ENCODE results near the gene CDK8.
A peak's percentile ranks its signal among the peaks of the same experiment; 100 is the strongest.

CDK8 gene

GRCh38 chr13:26219726-26220125 lies 34.2 kb upstream of the CDK8 start:
- Histone ChIP-seq H3K23ac (ENCODE audit: low read length) (no peak overlapping the region), H4K8ac (ENCODE audit: low read depth, low read length) (no peak overlapping the region), H3K4me1 (ENCODE audit: control insufficient read depth, low read depth, low read length) (no peaks in the 10 kb centered on the region), H3K79me1 (ENCODE audit: low read length) (peaks cover 2% of the 10 kb centered on the region), H3K9ac (ENCODE audit: low read length) (no peak overlapping the region), H3K18ac (ENCODE audit: low read length) (no peak overlapping the region), H3K56ac (ENCODE audit: low read length) (no peak overlapping the region), H3K4ac (ENCODE audit: low read depth, low read length) (no peak overlapping the region), H3K27me3 (ENCODE audit: insufficient read depth, low read length, poor library complexity) (no peaks in the 10 kb centered on the region), H2BK5ac (ENCODE audit: low read length) (no peak overlapping the region), H3K36me3 (ENCODE audit: control insufficient read depth, insufficient read depth, low read length) (peaks cover 3% of the 10 kb centered on the region), H2BK120ac (ENCODE audit: low read depth, low read length) (no peak overlapping the region), H4K5ac (ENCODE audit: low read length) (no peak overlapping the region), H3K79me2 (ENCODE audit: control insufficient read depth, insufficient read depth, low read length) (peaks cover 2% of the 10 kb centered on the region), H3K4me2 (ENCODE audit: low read length) (no peak overlapping the region), H3K27ac (ENCODE audit: low read depth, low read length) (no peak overlapping the region), H2AK5ac (ENCODE audit: low read length) (no peak overlapping the region), H2BK15ac (replicated peaks; ENCODE audit: low read depth) (no peak overlapping the region), H3K4me3 (ENCODE audit: low read length) (no peak overlapping the region)
- no CpG with 5 or more reads among the region's 1 CpG for WGBS (ENCODE audit: extremely low coverage, insufficient coverage, low lambda C conversion rate)
- DNase-seq: peak; percentile 63

- H3K4me3 ChIP-seq (ENCODE audit: low read length): no peak overlapping the region
- H4K5ac ChIP-seq (ENCODE audit: low read length): no peak overlapping the region
- no peak overlapping the region for H4K8ac ChIP-seq (ENCODE audit: low read depth, low read length)
- H3K9ac ChIP-seq (ENCODE audit: low read length): peak overlapping the region; percentile 3
- H3K79me1 ChIP-seq (ENCODE audit: low read length): peaks cover 2% of the 10 kb centered on the region
- no peak overlapping the region for H3K23ac ChIP-seq (ENCODE audit: low read length)
- no peak overlapping the region for H2BK5ac ChIP-seq (ENCODE audit: low read length)
- peaks cover 2% of the 10 kb centered on the region for H3K79me2 ChIP-seq (ENCODE audit: control insufficient read depth, insufficient read depth, low read length)
- H2AK5ac ChIP-seq (ENCODE audit: low read length): no peak overlapping the region
- no peak overlapping the region for H3K27ac ChIP-seq (ENCODE audit: low read depth, low read length)
- peaks cover 2% of the 10 kb centered on the region for H3K36me3 ChIP-seq (ENCODE audit: control insufficient read depth, insufficient read depth, low read length)
- H3K4me2 ChIP-seq (ENCODE audit: low read length): peak overlapping the region; percentile 2
- no CpG with 5 or more reads among the region's 2 CpGs for WGBS (ENCODE audit: extremely low coverage, insufficient coverage, low lambda C conversion rate)
- H2BK15ac ChIP-seq (replicated peaks; ENCODE audit: low read depth): no peak overlapping the region
- peak; percentile 57 for DNase-seq
- H2BK120ac ChIP-seq (ENCODE audit: low read depth, low read length): no peak overlapping the region
- no peak overlapping the region for H3K18ac ChIP-seq (ENCODE audit: low read length)
- H3K56ac ChIP-seq (ENCODE audit: low read length): no peak overlapping the region
- H3K4me1 ChIP-seq (ENCODE audit: control insufficient read depth, low read depth, low read length): no peaks in the 10 kb centered on the region
- no peaks in the 10 kb centered on the region for H3K27me3 ChIP-seq (ENCODE audit: insufficient read depth, low read length, poor library complexity)
- H3K4ac ChIP-seq (ENCODE audit: low read depth, low read length): no peak overlapping the region
Observed at GRCh38 chr13:26220575-26220974, 33.4 kb upstream of the CDK8 start.

DNA sequence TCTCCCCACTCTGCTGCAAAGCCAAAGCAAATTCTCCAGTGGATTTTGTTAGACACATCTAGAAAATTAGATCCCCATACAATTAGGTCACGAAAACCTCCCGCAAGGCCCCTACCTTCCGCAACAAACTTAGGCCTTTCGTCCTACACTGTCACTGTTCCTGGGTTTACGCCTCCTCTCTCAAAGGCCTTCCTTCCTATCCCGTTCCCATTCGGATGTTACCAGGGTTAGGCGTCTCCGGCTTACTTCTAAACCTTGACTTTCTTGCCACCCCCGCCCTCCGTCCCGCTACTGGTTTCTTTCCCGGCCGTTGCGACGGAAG lies 32.6 kb upstream of the CDK8 start:
- Histone ChIP-seq H4K8ac (ENCODE audit: low read depth, low read length) (no peak overlapping the region), H3K18ac (ENCODE audit: low read length) (peak overlapping the region; percentile 34), H3K4me2 (ENCODE audit: low read length) (peak overlapping the region; percentile 53), H3K4me3 (ENCODE audit: low read length) (peak overlapping the region; percentile 83), H3K79me2 (ENCODE audit: control insufficient read depth, insufficient read depth, low read length) (peaks cover 2% of the 10 kb centered on the region), H2BK5ac (ENCODE audit: low read length) (no peak overlapping the region), H3K79me1 (ENCODE audit: low read length) (peaks cover 2% of the 10 kb centered on the region), H3K27me3 (ENCODE audit: insufficient read depth, low read length, poor library complexity) (no peaks in the 10 kb centered on the region), H3K56ac (ENCODE audit: low read length) (peak overlapping the region; percentile 85), H3K4me1 (ENCODE audit: control insufficient read depth, low read depth, low read length) (no peaks in the 10 kb centered on the region), H2AK5ac (ENCODE audit: low read length) (no peak overlapping the region), H3K27ac (ENCODE audit: low read depth, low read length) (peak overlapping the region; percentile 53), H2BK15ac (replicated peaks; ENCODE audit: low read depth) (no peak overlapping the region), H4K5ac (ENCODE audit: low read length) (no peak overlapping the region), H2BK120ac (ENCODE audit: low read depth, low read length) (no peak overlapping the region), H3K9ac (ENCODE audit: low read length) (peak overlapping the region; percentile 87), H3K4ac (ENCODE audit: low read depth, low read length) (no peak overlapping the region), H3K36me3 (ENCODE audit: control insufficient read depth, insufficient read depth, low read length) (peaks cover 2% of the 10 kb centered on the region), H3K23ac (ENCODE audit: low read length) (no peak overlapping the region)
- WGBS (ENCODE audit: extremely low coverage, insufficient coverage, low lambda C conversion rate): no CpG with 5 or more reads among the region's 16 CpGs
- DNase-seq: no peak

- Histone ChIP-seq H2BK5ac (ENCODE audit: low read length) (peak within 1 kb of the TSS; percentile 93), H3K18ac (ENCODE audit: low read length) (peak within 1 kb of the TSS; percentile 77), H4K5ac (ENCODE audit: low read length) (peak within 1 kb of the TSS; percentile 84), H3K4me2 (ENCODE audit: low read length) (peak within 1 kb of the TSS; percentile 74), H3K4me3 (ENCODE audit: low read length) (peak within 1 kb of the TSS; percentile 90), H2BK15ac (replicated peaks; ENCODE audit: low read depth) (no peak within 1 kb of the TSS), H3K4ac (ENCODE audit: low read depth, low read length) (peak within 1 kb of the TSS; percentile 89), H3K79me1 (ENCODE audit: low read length) (peaks cover 2% of the 10 kb centered on the region), H2BK120ac (ENCODE audit: low read depth, low read length) (no peak within 1 kb of the TSS), H3K56ac (ENCODE audit: low read length) (peak within 1 kb of the TSS; percentile 99), H3K36me3 (ENCODE audit: control insufficient read depth, insufficient read depth, low read length) (peaks cover 2% of the 10 kb centered on the region), H3K27ac (ENCODE audit: low read depth, low read length) (peak within 1 kb of the TSS; percentile 99), H3K9ac (ENCODE audit: low read length) (peak within 1 kb of the TSS; percentile 99), H3K4me1 (ENCODE audit: control insufficient read depth, low read depth, low read length) (no peaks in the 10 kb centered on the region), H3K27me3 (ENCODE audit: insufficient read depth, low read length, poor library complexity) (no peaks in the 10 kb centered on the region), H3K79me2 (ENCODE audit: control insufficient read depth, insufficient read depth, low read length) (peaks cover 2% of the 10 kb centered on the region), H3K23ac (ENCODE audit: low read length) (peak within 1 kb of the TSS; percentile 90), H2AK5ac (ENCODE audit: low read length) (no peak within 1 kb of the TSS), H4K8ac (ENCODE audit: low read depth, low read length) (peak within 1 kb of the TSS; percentile 28)
- no CpG with 5 or more reads among the region's 67 CpGs for WGBS (ENCODE audit: extremely low coverage, insufficient coverage, low lambda C conversion rate)
- DNase-seq: peak; percentile 100
Observed at GRCh38 chr13:26221721-26222519, 32.0 kb upstream of the CDK8 start, which contains the start of gene RNF6. Gene RNF6 (minus strand): TSS chr13:26222314. CDS start chr13:26219649, 2,665 bp downstream.

DNA sequence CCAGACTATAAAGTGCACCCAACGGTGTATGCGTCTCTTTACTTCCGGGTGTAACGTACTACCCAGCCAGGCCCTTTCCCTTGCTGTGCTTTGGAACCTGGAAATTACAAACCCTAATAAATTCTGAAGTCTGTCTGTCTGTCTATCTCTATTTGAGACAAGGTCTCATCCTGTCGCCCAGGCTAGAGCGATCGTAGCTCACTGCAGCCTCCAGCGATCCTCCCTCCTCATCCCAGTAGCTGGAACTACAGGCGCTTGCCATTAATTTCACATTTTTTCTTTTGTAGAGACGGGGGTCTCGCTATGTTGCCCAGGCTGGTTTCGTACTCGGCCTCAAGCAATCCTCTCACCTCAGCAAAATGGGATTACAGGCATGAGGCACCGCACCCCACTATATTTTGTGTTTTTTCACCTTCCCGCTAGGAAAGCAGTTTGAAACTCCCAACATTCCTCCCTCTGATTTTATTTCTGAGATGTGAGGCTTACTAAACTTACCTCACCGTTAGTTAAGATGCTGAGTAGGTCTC lies 31.3 kb upstream of the CDK8 start:
- no peaks in the 10 kb centered on the region for H3K27me3 ChIP-seq (ENCODE audit: insufficient read depth, low read length, poor library complexity)
- H2AK5ac ChIP-seq (ENCODE audit: low read length): no peak overlapping the region
- no CpG with 5 or more reads among the region's 16 CpGs for WGBS (ENCODE audit: extremely low coverage, insufficient coverage, low lambda C conversion rate)
- no peak for DNase-seq
- H3K79me1 ChIP-seq (ENCODE audit: low read length): peaks cover 2% of the 10 kb centered on the region
- peak overlapping the region; percentile 84 for H4K5ac ChIP-seq (ENCODE audit: low read length)
- peak overlapping the region; percentile 77 for H3K18ac ChIP-seq (ENCODE audit: low read length)
- peak overlapping the region; percentile 99 for H3K9ac ChIP-seq (ENCODE audit: low read length)
- no peak overlapping the region for H4K8ac ChIP-seq (ENCODE audit: low read depth, low read length)
- H3K4me1 ChIP-seq (ENCODE audit: control insufficient read depth, low read depth, low read length): no peaks in the 10 kb centered on the region
- H3K56ac ChIP-seq (ENCODE audit: low read length): peak overlapping the region; percentile 99
- H3K79me2 ChIP-seq (ENCODE audit: control insufficient read depth, insufficient read depth, low read length): peaks cover 2% of the 10 kb centered on the region
- no peak overlapping the region for H2BK15ac ChIP-seq (replicated peaks; ENCODE audit: low read depth)
- H3K23ac ChIP-seq (ENCODE audit: low read length): peak overlapping the region; percentile 53
- H3K4me2 ChIP-seq (ENCODE audit: low read length): peak overlapping the region; percentile 74
- no peaks in the 10 kb centered on the region for H3K36me3 ChIP-seq (ENCODE audit: control insufficient read depth, insufficient read depth, low read length)
- H3K4ac ChIP-seq (ENCODE audit: low read depth, low read length): no peak overlapping the region
- peak overlapping the region; percentile 90 for H3K4me3 ChIP-seq (ENCODE audit: low read length)
- peak overlapping the region; percentile 99 for H3K27ac ChIP-seq (ENCODE audit: low read depth, low read length)
- no peak overlapping the region for H2BK120ac ChIP-seq (ENCODE audit: low read depth, low read length)
- H2BK5ac ChIP-seq (ENCODE audit: low read length): no peak overlapping the region
